Activated T-cell treated with anti-CD3 and anti-CD28 coated beads, Interleukin-2, amount 50 U/mL, for 1 hour (primary cell): ENCODE results near the gene STXBP3.

Experiments
- DNase-seq: peaks from one replicate; pipeline ENCODE4 v3.0.0-alpha.2; 2020

STXBP3 gene

GRCh38 chr1:108845991-108846390, 99.5 kb downstream of the STXBP3 start:
- no peak for DNase-seq

- DNase-seq = no peak
Observed at GRCh38 chr1:108847494-108847893, 101.0 kb downstream of the STXBP3 start.

- DNase-seq = no peak
Observed at GRCh38 chr1:108848806-108849205, 102.3 kb downstream of the STXBP3 start.

- no peak for DNase-seq
Observed at GRCh38 chr1:108850929-108851328, 104.5 kb downstream of the STXBP3 start.

- DNase-seq = no peak
Observed at GRCh38 chr1:108851567-108851966, 105.1 kb downstream of the STXBP3 start.

GRCh38 chr1:108852221-108852975, 105.9 kb downstream of the STXBP3 start:
- DNase-seq = no peak

- no peak for DNase-seq
Observed at GRCh38 chr1:108854221-108855019, 107.9 kb downstream of the STXBP3 start.

GRCh38 chr1:108856994-108857393, 110.5 kb downstream of the STXBP3 start, which contains the start of gene AKNAD1:
AKNAD1 (minus strand) TSS chr1:108857094; CDS start chr1:108852664, 4,430 bp downstream.
- DNase-seq = no peak

- DNase-seq = no peak
Observed at GRCh38 chr1:108858230-108858950, 111.9 kb downstream of the STXBP3 start.
